ENCODE data around the gene HHAT.

The HHAT gene

DNA sequence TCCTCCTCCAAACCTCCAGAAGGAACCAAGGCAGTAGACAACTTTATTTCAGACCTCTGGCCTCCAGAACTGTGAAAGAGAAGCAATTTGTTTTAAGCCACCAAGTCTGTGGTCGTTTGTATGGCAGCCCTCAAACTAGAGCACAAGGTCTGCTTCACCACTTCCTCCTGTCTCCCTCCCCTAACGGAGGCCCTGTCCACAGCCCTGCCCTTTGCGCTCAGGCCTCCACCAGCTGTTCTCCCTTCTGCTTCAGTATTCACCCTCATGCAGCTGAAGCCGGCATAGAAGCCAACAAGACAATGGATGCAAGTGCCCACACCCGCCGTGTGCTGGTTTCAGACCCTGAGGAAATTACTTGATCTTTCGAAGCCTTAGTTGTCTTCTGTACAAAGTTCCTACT lies 364.1 kb downstream of the HHAT start:
- TF ChIP-seq, protein P1, sequence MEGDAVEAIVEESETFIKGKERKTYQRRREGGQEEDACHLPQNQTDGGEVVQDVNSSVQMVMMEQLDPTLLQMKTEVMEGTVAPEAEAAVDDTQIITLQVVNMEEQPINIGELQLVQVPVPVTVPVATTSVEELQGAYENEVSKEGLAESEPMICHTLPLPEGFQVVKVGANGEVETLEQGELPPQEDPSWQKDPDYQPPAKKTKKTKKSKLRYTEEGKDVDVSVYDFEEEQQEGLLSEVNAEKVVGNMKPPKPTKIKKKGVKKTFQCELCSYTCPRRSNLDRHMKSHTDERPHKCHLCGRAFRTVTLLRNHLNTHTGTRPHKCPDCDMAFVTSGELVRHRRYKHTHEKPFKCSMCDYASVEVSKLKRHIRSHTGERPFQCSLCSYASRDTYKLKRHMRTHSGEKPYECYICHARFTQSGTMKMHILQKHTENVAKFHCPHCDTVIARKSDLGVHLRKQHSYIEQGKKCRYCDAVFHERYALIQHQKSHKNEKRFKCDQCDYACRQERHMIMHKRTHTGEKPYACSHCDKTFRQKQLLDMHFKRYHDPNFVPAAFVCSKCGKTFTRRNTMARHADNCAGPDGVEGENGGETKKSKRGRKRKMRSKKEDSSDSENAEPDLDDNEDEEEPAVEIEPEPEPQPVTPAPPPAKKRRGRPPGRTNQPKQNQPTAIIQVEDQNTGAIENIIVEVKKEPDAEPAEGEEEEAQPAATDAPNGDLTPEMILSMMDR (IDR thresholded peaks at IDR 0.05; ENCODE audit: insufficient read depth, missing control alignments) = no peak
- FAIRE-seq (no peak), DNase-seq (ENCODE audit: insufficient read length, low spot score) (no peak)

DNA sequence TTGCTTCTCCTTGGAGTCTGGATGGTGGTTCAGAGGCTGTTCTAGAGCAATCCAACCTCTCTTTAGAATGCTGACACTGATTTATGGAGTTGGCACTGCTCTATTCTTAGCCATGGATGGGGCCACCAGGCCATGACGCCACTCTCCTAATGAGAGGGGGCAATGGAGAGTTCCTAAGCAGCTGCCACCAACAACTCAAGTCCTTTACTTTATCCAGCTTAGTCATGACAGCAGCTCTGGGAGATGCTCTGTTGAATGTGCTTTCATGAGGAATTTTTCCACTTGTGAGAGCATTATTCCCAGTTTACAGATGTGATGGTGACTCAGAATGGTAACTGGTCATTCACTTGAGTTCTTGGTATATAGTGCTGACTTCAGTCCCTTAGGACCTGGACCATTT lies 366.3 kb downstream of the HHAT start:
- DNase-seq (ENCODE audit: insufficient read length, low spot score) = no peak
- no peak for FAIRE-seq
- TF ChIP-seq, protein P1 (IDR thresholded peaks at IDR 0.05; ENCODE audit: insufficient read depth, missing control alignments) = no peak

DNA sequence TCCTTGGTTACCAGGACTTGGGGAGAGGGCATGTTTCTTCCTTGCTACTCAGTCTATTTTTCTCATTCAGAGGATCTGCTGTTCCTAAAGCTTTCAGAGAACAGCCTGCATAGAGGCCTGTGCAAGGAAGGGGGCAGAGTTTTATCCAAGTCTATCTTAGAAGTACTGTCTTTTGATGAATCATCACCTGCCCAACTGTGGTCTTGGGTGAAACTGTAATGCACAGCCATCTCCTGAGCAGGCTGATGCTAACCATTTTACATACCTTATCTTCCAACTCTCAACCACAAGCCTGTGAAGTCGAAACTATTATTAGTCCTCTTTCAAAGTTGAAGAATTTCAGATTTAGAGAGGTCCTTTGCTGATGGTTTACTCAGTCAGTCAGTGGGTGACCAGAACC lies 368.0 kb downstream of the HHAT start:
- TF ChIP-seq, protein P1 (IDR thresholded peaks at IDR 0.05; ENCODE audit: insufficient read depth, missing control alignments) = no peak
- DNase-seq (ENCODE audit: insufficient read length, low spot score) (no peak), FAIRE-seq (no peak)

DNA sequence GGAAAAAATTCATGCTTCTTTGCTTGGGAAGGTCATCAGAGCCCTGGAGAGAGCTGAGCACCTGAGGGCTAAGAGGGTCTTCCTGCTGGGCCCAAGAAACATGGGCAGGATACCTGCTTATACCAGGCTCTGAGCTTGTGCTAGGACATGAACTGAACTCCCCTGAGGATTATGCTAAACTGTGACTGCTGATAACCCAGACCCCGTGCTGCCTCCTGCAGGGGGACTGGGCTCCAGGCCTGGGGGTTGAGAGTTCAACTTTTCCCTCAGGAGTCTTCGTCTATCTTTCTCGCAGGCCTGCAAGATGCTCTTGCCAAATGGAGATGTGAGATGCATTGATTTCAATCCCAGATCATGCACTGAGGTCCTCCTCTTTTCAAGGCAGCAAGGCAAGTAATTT lies 368.5 kb downstream of the HHAT start:
- DNase-seq (ENCODE audit: insufficient read length, low spot score) (no peak), FAIRE-seq (no peak)
- TF ChIP-seq, protein P1 (IDR thresholded peaks at IDR 0.05; ENCODE audit: insufficient read depth, missing control alignments) = no peak

DNA sequence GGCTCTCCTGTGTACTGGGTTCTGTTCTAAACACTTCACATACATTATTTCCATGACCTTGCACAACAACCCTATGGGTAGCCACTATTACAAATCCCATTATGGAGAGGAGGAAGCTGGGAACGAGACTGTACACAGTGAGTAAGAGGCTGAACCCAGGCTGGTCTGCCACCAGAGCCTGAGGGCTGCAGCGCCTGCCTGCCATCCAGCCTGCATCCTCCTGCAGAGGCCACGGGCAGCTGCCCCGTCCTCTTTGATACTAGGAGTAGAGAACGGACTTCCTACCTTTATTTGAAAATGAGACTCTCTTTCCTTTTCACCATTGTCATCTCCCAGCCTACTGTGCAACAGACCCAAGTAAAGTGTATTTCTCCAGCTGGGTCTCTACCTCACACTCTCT lies 370.0 kb downstream of the HHAT start:
- DNase-seq (ENCODE audit: insufficient read length, low spot score) (no peak), FAIRE-seq (no peak)
- TF ChIP-seq, protein P1 (IDR thresholded peaks at IDR 0.05; ENCODE audit: insufficient read depth, missing control alignments) = no peak

DNA sequence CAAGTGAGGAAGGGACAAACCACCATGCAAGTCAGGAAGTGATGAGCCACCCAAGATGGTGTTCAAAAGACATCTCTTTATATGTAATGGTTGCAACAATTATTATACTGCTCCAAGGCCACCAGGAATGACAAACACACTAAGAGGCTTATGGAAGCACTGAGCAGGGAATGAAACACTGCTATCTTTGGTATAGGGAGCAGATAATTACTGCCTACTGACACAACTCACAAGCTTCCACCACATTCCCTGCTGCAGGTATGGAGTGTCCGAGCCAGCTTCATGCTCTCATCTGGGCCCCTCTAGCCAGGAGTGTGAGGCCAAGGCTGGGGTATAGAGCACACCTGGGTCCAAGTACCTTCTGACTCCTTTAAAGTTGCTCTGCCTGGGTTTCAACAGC lies 371.4 kb downstream of the HHAT start:
- FAIRE-seq = no peak
- DNase-seq (ENCODE audit: insufficient read length, low spot score) = no peak
- TF ChIP-seq, protein P1 (IDR thresholded peaks at IDR 0.05; ENCODE audit: insufficient read depth, missing control alignments) = no peak

DNA sequence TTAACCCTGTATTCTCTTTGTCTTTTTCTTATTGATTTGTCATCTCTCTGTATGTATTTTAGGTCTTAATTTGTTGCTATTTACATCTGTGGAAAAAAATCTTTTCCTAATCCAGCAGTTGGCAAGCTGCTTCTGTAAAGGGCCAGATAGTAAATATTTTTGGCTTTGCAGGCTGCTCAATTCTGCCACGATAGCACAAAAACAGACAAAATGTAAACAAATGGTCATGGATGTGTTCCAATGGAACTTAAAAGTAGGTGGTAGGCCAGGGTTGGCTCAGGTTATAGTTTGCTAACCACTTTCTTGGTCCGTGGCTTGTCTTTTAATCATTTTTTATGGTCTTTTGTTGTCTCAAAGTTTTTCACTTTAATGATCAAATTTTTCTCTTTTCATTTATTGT lies 371.8 kb downstream of the HHAT start:
- TF ChIP-seq, protein P1 (IDR thresholded peaks at IDR 0.05; ENCODE audit: insufficient read depth, missing control alignments) = no peak
- no peak for DNase-seq (ENCODE audit: insufficient read length, low spot score)
- FAIRE-seq = no peak

All from D721Med (cell line).